Fibroblast of villous mesenchyme (primary cell): ENCODE results near the gene SMIM24. TPM values are rescaled to one million over a fixed set of nuclear protein-coding genes. Genes with fewer than 3 reads are reported as not detected.

Experiments used
- DNase-seq: peaks from one replicate; pipeline ENCODE4 v3.0.0-alpha.2; 2010; ENCODE audit warnings: low read depth
- H3K4me3 ChIP-seq: 2 replicates; pipeline ENCODE4 v1.5.1; 2011; ENCODE audit warnings: low read depth, mild to moderate bottlenecking, low read length
- total RNA-seq: library from RNA; depleted of rRNA; stranded (reverse); fragments of >200 nt; gene quantifications from 2 replicates; pipeline ENCODE4 v1.2.3, GENCODE V29; 2012
- TF ChIP-seq, protein P1 (sequence below): IDR thresholded peaks from 2 replicates; pipeline ENCODE4 v1.5.1; 2012; ENCODE audit warnings: low read depth, mild to moderate bottlenecking, low read length; ENCODE audit not compliant: insufficient read depth

Gene SMIM24
- total RNA-seq, 1 donor, result not detected

DNA sequence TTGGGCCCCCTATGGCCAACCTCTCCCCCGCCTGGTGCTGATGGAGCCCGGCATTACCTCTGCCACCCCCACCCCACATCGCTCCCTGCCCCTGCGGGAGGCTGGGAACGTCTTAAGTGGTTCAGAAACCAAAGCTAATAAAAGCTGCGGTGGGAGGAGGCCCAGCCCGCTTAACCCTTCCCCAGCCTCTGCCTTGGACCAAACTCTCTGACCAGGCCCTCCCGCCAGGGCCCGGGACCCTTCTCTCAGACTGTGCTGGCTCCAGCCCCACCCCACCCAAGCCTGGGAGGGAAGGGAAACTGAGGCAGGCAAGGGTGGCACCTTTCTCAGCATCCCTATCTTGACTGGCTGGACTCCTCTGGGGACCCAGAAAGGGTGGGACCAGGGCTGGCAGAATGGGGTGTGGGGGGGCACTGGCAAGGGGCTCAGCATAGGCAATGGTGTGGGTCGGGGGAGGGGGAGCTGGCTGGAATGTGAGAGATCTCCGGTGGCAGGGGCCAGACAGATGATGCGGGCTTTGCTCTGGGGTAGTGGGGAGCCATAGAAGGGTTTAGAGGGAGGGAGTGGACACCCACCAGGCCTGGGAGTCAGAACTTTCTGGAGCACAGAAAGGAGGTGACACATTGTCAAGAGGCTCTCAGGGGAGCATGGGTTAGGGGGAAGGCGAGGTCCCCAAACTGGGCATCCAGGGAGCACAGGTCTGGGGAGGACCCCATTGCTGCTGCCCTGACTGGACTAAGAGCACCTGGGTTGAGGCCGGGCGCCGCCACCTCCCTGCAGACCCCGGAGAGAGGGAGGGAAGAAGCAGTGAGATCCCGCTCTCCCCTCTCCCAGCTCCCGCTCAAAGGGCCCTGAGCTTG, 21.9 kb downstream of the SMIM24 start:
- peak; percentile 80 for DNase-seq
- no peak overlapping the region for H3K4me3 ChIP-seq

DNA sequence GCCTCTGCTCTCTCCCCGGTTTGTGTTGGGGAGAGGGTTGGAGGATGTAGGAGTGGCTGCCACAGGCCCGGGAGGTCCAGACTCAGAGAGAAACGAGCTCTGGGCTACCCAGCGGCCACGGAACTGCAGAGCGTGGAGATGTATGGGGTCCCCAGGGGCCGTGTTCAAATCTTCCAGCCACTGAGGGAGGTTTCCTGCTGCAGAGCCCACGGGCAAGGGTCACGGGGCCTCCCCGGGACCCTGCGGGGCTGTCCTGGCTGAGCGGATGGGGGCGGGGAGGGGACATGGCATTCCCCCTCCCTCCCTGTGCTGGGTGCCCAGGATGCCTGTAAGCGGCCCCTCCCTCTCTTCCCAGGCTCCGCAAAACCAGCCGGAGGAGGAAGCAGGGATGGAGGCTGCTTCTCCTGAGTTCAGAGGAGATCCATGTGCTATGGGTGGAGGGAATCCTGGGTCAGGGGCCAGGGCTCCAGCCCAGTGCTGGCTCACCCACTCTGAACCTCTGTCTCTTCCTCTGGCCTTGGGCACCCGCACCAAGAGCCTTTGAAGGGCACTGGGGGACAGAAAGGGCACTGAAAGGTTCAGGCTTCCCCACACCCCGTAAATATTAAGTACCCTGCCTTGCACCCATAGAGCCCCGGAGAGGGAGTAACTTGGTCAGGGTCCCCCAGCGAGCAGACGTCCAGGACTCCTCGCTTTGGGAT, 22.6 kb downstream of the SMIM24 start:
- TF ChIP-seq, protein P1, sequence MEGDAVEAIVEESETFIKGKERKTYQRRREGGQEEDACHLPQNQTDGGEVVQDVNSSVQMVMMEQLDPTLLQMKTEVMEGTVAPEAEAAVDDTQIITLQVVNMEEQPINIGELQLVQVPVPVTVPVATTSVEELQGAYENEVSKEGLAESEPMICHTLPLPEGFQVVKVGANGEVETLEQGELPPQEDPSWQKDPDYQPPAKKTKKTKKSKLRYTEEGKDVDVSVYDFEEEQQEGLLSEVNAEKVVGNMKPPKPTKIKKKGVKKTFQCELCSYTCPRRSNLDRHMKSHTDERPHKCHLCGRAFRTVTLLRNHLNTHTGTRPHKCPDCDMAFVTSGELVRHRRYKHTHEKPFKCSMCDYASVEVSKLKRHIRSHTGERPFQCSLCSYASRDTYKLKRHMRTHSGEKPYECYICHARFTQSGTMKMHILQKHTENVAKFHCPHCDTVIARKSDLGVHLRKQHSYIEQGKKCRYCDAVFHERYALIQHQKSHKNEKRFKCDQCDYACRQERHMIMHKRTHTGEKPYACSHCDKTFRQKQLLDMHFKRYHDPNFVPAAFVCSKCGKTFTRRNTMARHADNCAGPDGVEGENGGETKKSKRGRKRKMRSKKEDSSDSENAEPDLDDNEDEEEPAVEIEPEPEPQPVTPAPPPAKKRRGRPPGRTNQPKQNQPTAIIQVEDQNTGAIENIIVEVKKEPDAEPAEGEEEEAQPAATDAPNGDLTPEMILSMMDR, result no peak
- H3K4me3 ChIP-seq, result no peak overlapping the region
- peak; percentile 41 for DNase-seq

More for the DNA sequence above, 21.9 kb downstream of the SMIM24 start:
- TF ChIP-seq, protein P1, result no peak

DNA sequence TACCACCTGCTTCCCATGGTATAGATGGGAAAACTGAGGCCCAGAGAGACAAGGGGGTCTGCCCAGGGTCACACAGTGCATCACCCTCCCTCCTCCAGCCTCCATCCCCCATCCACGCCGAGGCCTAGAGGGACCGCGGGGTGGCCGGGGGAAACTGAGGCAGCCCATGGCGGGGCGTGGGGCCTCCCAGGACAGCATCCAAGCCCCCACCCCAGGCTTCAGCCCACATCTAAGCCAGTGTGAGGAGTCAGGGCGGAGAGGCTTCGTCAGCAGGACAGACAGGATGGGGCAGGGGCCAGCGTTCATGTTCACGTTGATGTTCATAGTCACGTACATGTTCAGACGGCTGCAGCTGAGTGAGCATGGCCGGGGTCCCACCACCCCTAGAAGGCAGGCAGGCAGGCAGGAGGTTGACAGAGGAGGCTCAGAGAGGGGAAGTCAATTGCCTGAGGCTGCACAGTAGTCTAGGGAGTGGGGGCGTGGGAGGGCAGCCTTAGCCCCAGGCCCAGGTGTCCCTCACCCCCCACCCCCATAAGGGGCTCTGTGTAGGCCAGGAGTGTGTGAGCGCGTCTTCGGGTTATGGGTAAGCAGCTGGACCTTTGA, 23.3 kb downstream of the SMIM24 start:
- no peak overlapping the region for H3K4me3 ChIP-seq
- DNase-seq, result no peak
- TF ChIP-seq, protein P1, result no peak

DNA sequence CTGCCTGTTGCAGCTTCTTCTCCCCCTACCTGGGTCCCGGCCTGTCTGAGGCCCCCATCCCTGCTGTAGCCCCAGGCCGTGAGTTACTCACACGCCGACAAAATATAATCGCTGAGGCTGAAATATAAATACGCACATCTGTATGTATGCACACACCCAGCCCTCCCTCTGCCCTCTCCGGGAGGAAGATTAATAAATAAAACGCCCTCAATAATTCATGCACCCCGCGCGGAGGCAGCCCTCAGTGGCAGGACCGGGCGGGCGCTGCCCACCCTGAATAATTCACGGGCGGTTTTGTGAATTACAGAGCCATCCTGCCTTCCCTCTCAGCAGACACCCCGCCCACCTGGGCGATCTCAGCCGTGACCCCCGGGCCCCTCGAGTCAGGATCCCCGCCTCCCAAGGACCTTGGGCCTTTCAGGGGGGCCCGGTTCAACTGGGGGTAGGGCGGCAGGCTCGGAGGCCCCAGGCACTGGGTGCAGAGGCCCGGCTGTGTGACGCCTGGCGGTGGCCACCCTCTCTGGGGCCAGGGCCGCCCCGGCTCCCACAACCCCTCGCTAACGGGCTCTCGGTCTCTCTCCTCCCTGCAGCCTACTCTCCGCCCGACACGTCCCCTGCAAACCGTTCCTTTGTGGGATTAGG, 24.2 kb downstream of the SMIM24 start:
- no peak for DNase-seq
- TF ChIP-seq, protein P1, result no peak
- no peak overlapping the region for H3K4me3 ChIP-seq

DNA sequence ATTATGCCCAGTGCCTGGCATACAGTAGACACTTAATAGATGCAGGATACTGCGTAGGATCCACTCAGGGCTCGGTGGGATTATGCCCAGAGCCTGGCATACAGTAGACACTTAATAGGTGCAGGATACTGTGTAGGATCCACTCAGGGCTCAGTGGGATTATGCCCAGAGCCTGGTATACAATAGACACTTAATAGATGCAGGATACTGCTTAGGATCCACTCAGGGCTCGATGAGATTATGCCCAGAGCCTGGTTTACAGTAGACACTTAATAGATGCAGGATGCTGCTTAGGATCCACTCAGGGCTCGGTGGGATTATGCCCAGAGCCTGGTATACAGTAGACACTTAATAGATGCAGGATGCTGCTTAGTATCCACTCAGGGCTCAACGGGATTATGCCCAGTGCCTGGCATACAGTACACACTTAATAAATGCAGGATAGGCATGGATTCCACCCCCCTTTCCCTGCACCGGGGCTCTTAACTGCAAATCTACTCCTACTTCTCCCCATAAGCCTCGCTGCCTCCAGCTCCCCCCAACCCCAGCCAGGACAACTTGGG, 24.9 kb downstream of the SMIM24 start:
- TF ChIP-seq, protein P1, result no peak
- H3K4me3 ChIP-seq, result no peak overlapping the region
- no peak for DNase-seq
